Measurements from ENCODE around the gene TMEM94. TPM values are rescaled to one million over a fixed set of nuclear protein-coding genes. Genes with fewer than 3 reads are reported as not detected.

The TMEM94 gene
- total and polyA plus RNA-seq, 2 of the 4 experiments (the other 2 are of a cell fraction): 8.4 to 64.7 TPM

DNA sequence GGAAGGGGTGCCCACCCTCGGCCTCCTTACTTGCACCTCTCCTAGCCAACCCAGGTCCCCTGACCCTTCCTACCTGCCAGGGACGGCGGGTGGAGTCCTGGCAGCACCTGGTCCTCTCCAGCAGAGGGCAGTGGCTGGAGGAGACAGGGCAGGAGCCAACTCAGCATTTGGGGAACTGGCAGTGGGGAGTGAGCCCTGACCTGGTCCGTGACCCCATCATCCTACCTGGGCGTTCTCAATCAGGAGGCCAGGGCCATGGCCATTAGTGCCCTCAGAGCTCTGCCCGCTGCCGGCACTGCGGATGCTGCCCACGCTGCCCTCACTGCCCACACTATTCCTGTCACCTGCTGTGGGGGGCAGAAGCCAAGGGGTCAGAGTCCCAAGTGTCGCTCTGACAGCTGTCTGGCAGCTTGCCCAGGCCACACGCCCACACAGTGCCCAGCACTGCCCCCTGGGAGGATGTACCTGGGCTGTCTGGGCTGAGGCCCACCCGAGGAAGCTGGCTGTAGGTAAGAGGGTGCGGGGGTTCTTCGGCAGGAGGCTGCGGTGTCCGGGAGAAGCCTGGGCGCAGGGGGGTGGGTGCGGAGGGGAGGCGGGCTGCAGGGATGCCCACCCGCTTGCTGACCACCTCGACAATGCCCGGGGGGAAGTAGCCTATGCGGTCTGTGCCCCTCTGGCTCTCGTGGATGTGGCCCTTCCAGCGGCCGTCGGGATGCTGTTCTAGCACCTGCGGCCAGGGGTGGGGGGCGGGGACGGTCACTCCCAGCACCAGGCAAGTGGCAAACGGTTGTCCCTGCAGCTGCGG, 48.1 kb downstream of the TMEM94 start:
- Histone ChIP-seq H3K23ac (ENCODE audit: low read depth, low read length) (no peak overlapping the region), H3K9ac (ENCODE audit: low read depth, low read length) (no peak overlapping the region), H3K4me1 (ENCODE audit: control insufficient read depth, insufficient read depth, low read length) (peaks cover 5% of the 10 kb centered on the region), H2AK9ac (replicated peaks; ENCODE audit: low read depth, low read length, poor library complexity) (no peak overlapping the region), H4K20me1 (ENCODE audit: insufficient read depth, low read length) (peaks cover 13% of the 10 kb centered on the region), H3K14ac (replicated peaks; ENCODE audit: low read depth, low read length) (no peak overlapping the region), H3K18ac (ENCODE audit: low read depth, low read length) (no peak overlapping the region), H3K9me3 (ENCODE audit: control insufficient read depth, insufficient read depth, low read length) (no peaks in the 10 kb centered on the region), H4K91ac (ENCODE audit: insufficient read depth, low read depth, low read length) (no peak overlapping the region), H3K9me1 (ENCODE audit: insufficient read depth, low read length) (no peaks in the 10 kb centered on the region), H4K5ac (ENCODE audit: low read depth, low read length) (no peak overlapping the region), H4K8ac (ENCODE audit: low read depth in 2 of 2, low read length in 2 of 2) (no peak overlapping the region), H2AK5ac (ENCODE audit: low read depth, low read length) (no peak overlapping the region), H2BK20ac (ENCODE audit: low read depth, low read length) (no peak overlapping the region), H2AFZ (replicated peaks; ENCODE audit: low read length, poor library complexity) (peak overlapping the region; percentile 29), H3K4ac (ENCODE audit: low read depth, low read length) (no peak overlapping the region), H3K27ac (ENCODE audit: insufficient read depth, low read length) (no peak overlapping the region), H2BK15ac (ENCODE audit: low read depth, low read length) (no peak overlapping the region), H3K4me3 (ENCODE audit: insufficient read depth, low read depth, low read length) (no peak overlapping the region), H3K56ac (ENCODE audit: extremely low read depth, insufficient read depth, low read length) (no peak overlapping the region), H3K27me3 (ENCODE audit: control insufficient read depth, insufficient read depth, low read length) (no peaks in the 10 kb centered on the region), H3K36me3 (ENCODE audit: control insufficient read depth, insufficient read depth, low read length) (peaks cover 39% of the 10 kb centered on the region), H2BK120ac (ENCODE audit: low read depth, low read length) (no peak overlapping the region), H3K4me2 (ENCODE audit: low read depth, low read length) (no peak overlapping the region), H2BK5ac (ENCODE audit: low read depth, low read length, poor library complexity, severe bottlenecking) (no peak overlapping the region), H3K79me1 (ENCODE audit: low read depth in 1 of 2, low read length in 2 of 2) (peaks cover 2 to 15% of the 10 kb centered on the region in 2 experiments; a peak in 3 of 4 replicates)
- ATAC-seq (ENCODE audit: low read depth) (no peak; the same call in 1 of the 2 replicates), DNase-seq (no peak)
- no TSS peak for BruUV-seq (replicated peaks)
- intact Hi-C loops (cut with micrococcal nuclease) (no loop called here), dilution Hi-C loops (cut with HindIII; ENCODE audit: low sequenced_read_pairs, unreplicated experiment) (no loop called here), in situ Hi-C loops (cut with MboI; ENCODE audit: low sequenced_read_pairs) (no loop called here)
- ChIA-PET POLR2A (ENCODE audit: unreplicated experiment) (no interaction called here), CTCF (interaction anchor here (0.7 kb wide), 1 partner anchor 12 kb away, joined by 3 read pairs; the partner anchor contains the start of gene TSEN54)
- TF ChIP-seq CHD1 (IDR thresholded peaks at IDR 0.05; ENCODE audit: low read depth, low read length) (no peak), MXI1 (IDR thresholded peaks at IDR 0.05; ENCODE audit: borderline replicate concordance, low read depth, low read length) (no peak), MAFK (IDR thresholded peaks at IDR 0.05; ENCODE audit: low read depth, low read length) (peak; percentile 26; the same call in 1 of the 2 replicates), SMC3 (IDR thresholded peaks at IDR 0.05; ENCODE audit: low read depth, low read length) (peak; percentile 26; the same call in 1 of the 2 replicates), RCOR1 (IDR thresholded peaks at IDR 0.05; ENCODE audit: insufficient replicate concordance, low read length) (no peak), RFX5 (IDR thresholded peaks at IDR 0.05; ENCODE audit: low read depth, low read length) (no peak), BHLHE40 (IDR thresholded peaks at IDR 0.05; ENCODE audit: low read depth, low read length) (no peak), FOS (IDR thresholded peaks at IDR 0.05; ENCODE audit: low read depth, low read length) (no peak), RAD21 (IDR thresholded peaks at IDR 0.05; ENCODE audit: low read length) (peak; percentile 27; the same call in 1 of the 2 replicates)
- TF ChIP-seq, protein P1, sequence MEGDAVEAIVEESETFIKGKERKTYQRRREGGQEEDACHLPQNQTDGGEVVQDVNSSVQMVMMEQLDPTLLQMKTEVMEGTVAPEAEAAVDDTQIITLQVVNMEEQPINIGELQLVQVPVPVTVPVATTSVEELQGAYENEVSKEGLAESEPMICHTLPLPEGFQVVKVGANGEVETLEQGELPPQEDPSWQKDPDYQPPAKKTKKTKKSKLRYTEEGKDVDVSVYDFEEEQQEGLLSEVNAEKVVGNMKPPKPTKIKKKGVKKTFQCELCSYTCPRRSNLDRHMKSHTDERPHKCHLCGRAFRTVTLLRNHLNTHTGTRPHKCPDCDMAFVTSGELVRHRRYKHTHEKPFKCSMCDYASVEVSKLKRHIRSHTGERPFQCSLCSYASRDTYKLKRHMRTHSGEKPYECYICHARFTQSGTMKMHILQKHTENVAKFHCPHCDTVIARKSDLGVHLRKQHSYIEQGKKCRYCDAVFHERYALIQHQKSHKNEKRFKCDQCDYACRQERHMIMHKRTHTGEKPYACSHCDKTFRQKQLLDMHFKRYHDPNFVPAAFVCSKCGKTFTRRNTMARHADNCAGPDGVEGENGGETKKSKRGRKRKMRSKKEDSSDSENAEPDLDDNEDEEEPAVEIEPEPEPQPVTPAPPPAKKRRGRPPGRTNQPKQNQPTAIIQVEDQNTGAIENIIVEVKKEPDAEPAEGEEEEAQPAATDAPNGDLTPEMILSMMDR (conservative IDR thresholded peaks at IDR 0.05; ENCODE audit: low read depth, low read length): peak; percentile 36
- TF ChIP-seq, protein P2, sequence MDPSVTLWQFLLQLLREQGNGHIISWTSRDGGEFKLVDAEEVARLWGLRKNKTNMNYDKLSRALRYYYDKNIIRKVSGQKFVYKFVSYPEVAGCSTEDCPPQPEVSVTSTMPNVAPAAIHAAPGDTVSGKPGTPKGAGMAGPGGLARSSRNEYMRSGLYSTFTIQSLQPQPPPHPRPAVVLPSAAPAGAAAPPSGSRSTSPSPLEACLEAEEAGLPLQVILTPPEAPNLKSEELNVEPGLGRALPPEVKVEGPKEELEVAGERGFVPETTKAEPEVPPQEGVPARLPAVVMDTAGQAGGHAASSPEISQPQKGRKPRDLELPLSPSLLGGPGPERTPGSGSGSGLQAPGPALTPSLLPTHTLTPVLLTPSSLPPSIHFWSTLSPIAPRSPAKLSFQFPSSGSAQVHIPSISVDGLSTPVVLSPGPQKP (IDR thresholded peaks at IDR 0.05; ENCODE audit: borderline replicate concordance, low read depth, low read length): no peak
- no CpG with 5 or more reads among the region's 32 CpGs for WGBS, 2 experiments (ENCODE audit: extremely low coverage in 2 of 2, insufficient read length in 1 of 2)

Measured in IMR-90 (cell line).